ENCODE data around the gene SHKBP1.
"Not testable (repeated sequence)": the region's sequence is repeated elsewhere in the genome, so short reads cannot be mapped to it uniquely, and the experiment has no call there.

The SHKBP1 gene, protein sequence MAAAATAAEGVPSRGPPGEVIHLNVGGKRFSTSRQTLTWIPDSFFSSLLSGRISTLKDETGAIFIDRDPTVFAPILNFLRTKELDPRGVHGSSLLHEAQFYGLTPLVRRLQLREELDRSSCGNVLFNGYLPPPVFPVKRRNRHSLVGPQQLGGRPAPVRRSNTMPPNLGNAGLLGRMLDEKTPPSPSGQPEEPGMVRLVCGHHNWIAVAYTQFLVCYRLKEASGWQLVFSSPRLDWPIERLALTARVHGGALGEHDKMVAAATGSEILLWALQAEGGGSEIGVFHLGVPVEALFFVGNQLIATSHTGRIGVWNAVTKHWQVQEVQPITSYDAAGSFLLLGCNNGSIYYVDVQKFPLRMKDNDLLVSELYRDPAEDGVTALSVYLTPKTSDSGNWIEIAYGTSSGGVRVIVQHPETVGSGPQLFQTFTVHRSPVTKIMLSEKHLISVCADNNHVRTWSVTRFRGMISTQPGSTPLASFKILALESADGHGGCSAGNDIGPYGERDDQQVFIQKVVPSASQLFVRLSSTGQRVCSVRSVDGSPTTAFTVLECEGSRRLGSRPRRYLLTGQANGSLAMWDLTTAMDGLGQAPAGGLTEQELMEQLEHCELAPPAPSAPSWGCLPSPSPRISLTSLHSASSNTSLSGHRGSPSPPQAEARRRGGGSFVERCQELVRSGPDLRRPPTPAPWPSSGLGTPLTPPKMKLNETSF

GRCh38 chr19:40576585-40577451, at the start of gene SHKBP1:
TSS of gene SHKBP1 (plus strand) at chr19:40576873. CDS start at chr19:40576900, 27 bp downstream.
- DNase-seq (ENCODE audit: low spot score) = peak; percentile 100

- DNase-seq (ENCODE audit: low spot score) = no peak
Observed at GRCh38 chr19:40528078-40528477, 48.6 kb upstream of the SHKBP1 start.

DNA sequence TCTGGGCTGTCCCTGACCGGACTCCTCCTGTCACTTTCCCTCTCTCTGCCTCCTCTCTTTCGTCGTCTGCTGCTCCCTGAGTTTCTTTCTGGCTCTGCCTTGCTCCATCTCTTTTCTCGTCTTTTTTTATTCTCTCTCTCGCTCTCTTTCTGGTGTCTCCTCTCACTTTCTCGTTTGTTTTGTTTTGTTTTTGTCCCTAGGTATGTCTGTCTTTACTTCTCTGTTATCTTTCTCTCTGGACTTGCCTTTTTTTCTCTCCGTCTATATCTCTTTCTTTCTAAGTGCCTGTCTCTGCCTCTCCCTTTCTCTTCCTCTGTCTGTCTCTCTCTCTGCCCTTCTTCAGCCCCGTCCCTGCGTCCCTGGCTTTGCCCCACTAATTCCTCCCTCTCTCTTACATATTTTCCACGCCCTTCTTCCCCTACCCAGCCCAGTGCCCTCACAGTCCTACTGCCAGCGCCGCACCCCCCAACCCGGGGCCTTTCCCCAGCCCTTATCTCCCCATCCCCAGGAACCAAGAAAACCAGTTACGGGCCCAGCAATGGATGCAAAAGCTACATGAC, 48.1 kb upstream of the SHKBP1 start:
- DNase-seq (ENCODE audit: low spot score) = no peak

GRCh38 chr19:40529093-40529954, 47.3 kb upstream of the SHKBP1 start:
- DNase-seq (ENCODE audit: low spot score) = peak; percentile 99

DNA sequence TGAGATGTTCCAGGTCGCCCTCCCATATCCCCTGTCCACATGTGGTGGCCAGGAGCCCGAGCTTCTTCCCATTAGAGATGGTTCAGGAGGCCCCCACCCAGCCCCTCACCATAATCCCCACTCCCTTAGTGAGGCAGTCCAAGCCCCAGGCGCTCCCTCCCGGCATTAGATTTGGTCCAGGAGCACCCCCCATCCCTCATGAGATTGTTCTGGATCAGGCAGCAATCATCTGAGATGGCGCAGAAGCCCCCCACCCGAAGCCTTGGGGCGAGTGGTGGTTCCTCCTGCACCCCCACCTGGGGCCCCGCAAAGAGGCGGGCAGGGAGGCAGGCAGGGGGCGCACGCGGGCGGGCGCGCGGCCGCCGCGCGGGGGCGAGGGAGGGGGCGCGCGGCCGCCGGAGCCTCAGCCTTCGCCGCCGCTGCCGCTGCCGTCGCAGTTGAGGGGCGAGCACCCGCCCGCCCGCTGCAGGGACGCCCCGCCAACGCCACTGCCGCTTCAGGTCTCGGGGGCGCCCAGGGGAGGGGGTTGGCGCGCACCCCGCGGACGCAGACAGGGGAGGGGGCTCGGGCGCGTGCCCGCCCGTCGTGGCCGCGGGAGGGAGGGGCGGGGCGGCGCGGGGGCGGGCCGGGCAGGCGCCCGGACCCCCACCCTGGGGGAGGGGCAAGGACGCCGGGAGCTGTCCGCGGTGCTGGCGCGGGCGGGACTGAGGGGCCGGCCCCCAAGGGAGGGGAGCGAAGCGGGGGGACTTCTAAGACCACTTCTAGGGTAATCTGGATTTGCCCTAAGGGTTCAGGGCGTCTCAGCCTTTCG, 46.4 kb upstream of the SHKBP1 start:
- DNase-seq (ENCODE audit: low spot score) = no peak

GRCh38 chr19:40533508-40533907, 43.2 kb upstream of the SHKBP1 start:
- DNase-seq (ENCODE audit: low spot score) = no peak

- no peak for DNase-seq (ENCODE audit: low spot score)
Observed at GRCh38 chr19:40534148-40534547, 42.5 kb upstream of the SHKBP1 start.

- DNase-seq (ENCODE audit: low spot score) = no peak
Observed at GRCh38 chr19:40539070-40539469, 37.6 kb upstream of the SHKBP1 start.

GRCh38 chr19:40542202-40542859, 34.3 kb upstream of the SHKBP1 start:
- peak; percentile 38 for DNase-seq (ENCODE audit: low spot score)

DNA sequence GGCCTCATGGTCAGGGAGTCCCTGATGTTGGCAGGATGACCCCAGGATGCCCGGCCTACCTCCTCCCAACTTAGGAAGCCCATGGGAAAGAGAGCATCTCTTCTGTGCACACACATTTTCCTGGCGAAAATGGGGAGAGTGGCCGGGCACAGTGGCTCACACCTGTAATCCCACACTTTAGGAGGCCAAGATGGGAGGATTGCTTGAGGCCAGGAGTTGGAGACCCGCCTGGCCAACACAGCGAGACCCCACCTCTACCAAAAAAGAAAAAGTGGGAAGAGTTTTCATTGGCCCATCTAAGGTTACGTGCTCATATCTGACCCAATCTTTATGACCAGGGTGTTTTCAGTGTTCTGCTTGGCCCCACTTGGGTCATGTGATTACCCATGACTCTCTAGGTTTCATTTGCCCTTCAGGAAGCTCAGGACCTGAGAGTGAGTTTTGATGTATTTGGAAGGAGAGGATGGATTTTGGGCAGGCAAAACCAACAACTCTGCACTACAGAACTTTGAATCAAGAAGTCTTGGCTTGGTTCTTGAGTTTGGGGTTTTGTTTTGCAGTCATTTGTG, 33.6 kb upstream of the SHKBP1 start:
- no peak for DNase-seq (ENCODE audit: low spot score)

DNA sequence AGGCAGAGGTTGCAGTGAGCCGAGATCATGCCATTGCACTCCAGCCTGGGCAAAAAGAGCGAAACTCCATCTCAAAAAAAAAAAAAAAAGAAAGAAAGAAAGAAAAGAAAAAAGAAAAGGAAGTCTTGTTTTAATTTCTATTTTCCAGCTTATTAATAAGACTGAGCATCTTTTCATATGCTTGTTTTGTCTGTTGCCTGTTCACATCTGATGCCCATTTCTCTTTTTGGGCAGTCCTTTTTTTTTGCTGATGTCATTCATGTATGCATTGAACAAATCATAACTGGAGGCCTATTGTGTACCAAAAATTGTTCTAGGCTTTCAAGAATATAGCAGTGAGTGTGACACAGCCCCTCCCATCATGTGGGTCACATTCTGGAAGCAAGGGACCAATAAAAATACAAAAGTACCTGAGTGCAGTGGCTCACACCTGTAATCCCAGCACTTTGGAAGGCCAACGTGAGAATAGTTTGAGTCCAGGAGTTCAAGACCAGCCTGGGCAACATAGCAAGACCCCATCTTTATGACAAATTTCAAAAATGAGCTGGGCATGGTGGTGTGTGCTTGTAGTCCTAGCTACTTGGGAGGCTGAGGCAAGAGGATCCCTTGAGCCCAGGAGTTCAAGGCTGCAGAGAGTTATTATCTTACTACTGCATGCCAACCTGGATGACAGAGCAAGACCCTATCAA, 30.4 kb upstream of the SHKBP1 start:
- not testable (repeated sequence) for DNase-seq (ENCODE audit: low spot score)

DNA sequence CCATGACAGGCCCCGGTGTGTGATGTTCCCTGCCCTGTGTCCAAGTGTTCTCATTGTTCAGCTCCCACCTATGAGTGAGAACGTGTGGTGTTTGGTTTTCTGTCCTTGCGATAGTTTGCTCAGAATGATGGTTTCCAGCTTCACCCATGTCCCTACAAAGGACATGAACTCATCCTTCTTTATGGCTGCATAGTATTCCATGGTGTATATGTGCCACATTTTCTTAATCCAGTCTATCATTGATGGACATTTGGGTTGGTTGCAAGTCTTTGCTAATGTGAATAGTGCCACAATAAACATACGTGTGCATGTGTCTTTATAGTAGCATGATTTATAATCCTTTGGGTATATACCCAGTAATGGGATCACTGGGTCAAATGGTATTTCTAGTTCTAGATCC, 29.5 kb upstream of the SHKBP1 start:
- DNase-seq (ENCODE audit: low spot score) = not testable (repeated sequence)

GRCh38 chr19:40547836-40548235, 28.8 kb upstream of the SHKBP1 start:
- DNase-seq (ENCODE audit: low spot score) = no peak

- peak; percentile 31 for DNase-seq (ENCODE audit: low spot score)
Observed at GRCh38 chr19:40549007-40549708, 27.5 kb upstream of the SHKBP1 start.

DNA sequence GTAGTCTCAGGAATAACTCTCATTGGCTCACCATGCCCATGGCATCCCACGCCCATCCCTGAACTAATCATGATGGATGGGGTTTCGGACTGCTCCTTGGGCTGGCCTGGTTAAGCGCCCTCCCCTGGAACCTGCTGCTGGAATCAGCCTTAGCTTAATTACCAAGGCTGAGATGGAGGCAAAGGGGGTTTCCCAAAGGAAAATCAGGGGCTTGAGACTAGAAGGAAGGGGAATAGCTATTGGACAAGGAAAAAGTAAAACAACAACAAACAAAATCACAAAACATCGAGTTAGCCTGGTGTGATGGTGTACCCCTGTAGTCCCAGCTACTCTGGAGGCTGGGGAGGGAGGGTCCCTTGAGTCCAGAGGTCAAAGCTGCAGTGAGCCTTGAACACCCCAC, 25.7 kb upstream of the SHKBP1 start:
- DNase-seq (ENCODE audit: low spot score) = no peak

- no peak for DNase-seq (ENCODE audit: low spot score)
Observed at GRCh38 chr19:40552848-40553247, 23.8 kb upstream of the SHKBP1 start.

- no peak for DNase-seq (ENCODE audit: low spot score)
Observed at GRCh38 chr19:40553885-40554857, 22.5 kb upstream of the SHKBP1 start.

All from AG08395 (cell line).